Activated CD4-positive, alpha-beta T cell treated with anti-CD3 and anti-CD28 coated beads, Interleukin-2, amount 10 ng/mL, durations not matched to agents 7 days and 5 days (primary cell): ENCODE measurements around the gene PPP6R3. TPM values are rescaled to one million over a fixed set of nuclear protein-coding genes. Genes with fewer than 3 reads are reported as not detected.

ENCODE experiments used
- CTCF ChIA-PET: fragments of 350-600 bp; sonication (Branson Sonifier 250); formaldehyde crosslinking; loops from one replicate; lab custom pipeline; 2021; ENCODE audit warnings: antibody characterized with exemption; lab: Charles Lee
- POLR2A ChIA-PET: fragments of 350-600 bp; sonication (Branson Sonifier 250); formaldehyde crosslinking; loops from one replicate; lab custom pipeline; 2021; ENCODE audit warnings: antibody characterized with exemption; lab: Charles Lee
- DNase-seq: peaks from one replicate; pipeline ENCODE4 v3.0.0-alpha.2; 2020
- H3K27ac Mint-ChIP-seq: one replicate; pipeline ENCODE4 v1.8.0; 2021; ENCODE audit warnings: mild to moderate bottlenecking, moderate library complexity, mixed read lengths
- H3K27me3 Mint-ChIP-seq: one replicate; pipeline ENCODE4 v1.8.0; 2021; ENCODE audit warnings: mixed read lengths
- H3K36me3 Mint-ChIP-seq: one replicate; pipeline ENCODE4 v1.8.0; 2021; ENCODE audit warnings: low read depth, mixed read lengths
- H3K4me1 Mint-ChIP-seq: one replicate; pipeline ENCODE4 v1.8.0; 2021; ENCODE audit warnings: mixed read lengths
- H3K4me3 Mint-ChIP-seq: one replicate; pipeline ENCODE4 v1.8.0; 2021; ENCODE audit warnings: mild to moderate bottlenecking, moderate library complexity, mixed read lengths
- H3K9me3 Mint-ChIP-seq: one replicate; pipeline ENCODE4 v1.8.0; 2021; ENCODE audit warnings: mixed read lengths
- total RNA-seq, 2 experiments: library from RNA; stranded (reverse); gene quantifications; one replicate each; pipeline ENCODE4 v1.2.3, GENCODE V29; 2021

PPP6R3 gene
- total RNA-seq, 2 experiments from 2014 or later: 114 to 124 TPM

DNA sequence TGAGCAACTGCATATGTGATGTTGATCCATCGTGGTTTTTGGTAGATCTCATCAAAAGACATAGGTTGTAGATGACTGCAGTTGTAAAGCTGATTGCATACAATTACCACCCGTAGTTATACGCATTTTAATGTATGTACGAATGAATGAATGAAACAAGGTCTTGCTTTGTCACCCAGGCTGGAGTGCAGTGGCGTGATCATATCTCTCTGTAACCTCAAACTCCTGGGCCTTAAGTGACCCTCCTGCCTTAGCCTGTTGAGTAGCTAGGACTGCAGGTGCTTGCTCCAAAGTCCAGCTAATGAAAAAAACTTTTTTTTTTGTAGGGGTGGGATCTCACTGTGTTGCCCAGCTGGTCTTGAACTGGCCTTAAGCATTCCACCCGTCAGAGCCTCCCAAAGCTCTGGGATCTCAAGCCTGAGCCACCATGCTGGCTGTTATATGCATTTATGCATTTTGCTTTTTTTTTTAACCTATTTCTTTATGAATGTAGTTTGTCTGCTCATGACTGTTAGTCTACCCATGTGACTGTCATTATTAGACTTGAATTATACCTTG is 53.5 kb downstream of the PPP6R3 start:
- POLR2A ChIA-PET: no interaction called here
- Mint-ChIP-seq H3K36me3 (peaks cover 50% of the 10 kb centered on the region), H3K4me3 (no peak overlapping the region), H3K9me3 (no peaks in the 10 kb centered on the region), H3K4me1 (peaks cover 34% of the 10 kb centered on the region), H3K27ac (no peak overlapping the region), H3K27me3 (no peaks in the 10 kb centered on the region)
- DNase-seq: no peak
- CTCF ChIA-PET: interaction anchor here (1.4 kb wide), 1 partner anchor 26 kb away, joined by 3 read pairs; no protein-coding TSS in a partner anchor

DNA sequence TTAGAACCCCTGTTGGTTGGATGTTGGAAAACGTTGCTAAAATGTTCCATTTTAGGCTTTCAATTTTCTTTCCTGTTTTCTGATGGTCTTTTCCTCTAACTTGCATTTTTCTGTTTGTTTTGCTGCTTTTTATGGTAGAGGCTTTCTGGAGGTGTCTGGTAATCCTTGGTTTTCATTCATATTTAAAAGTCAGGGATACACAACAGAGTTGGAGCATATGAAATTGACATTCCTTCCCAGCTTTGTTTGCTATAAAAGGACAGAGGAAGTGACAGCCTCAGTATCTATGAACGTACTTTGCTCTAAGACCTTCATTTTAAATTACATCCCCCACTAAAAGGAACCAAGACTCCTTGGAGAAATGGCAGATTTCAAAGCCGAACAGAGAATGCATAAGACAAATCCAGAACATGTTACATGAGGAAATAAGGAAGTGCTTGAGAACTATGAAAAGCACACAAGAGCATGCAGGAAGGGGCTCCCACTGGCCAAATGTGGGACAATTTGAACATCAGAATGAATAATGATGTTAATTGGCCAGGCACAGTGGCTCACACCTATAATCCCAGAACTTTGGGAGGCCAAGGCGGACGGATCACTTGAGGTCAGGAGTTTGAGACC is 56.7 kb downstream of the PPP6R3 start:
- Mint-ChIP-seq H3K27ac (no peak overlapping the region), H3K27me3 (no peaks in the 10 kb centered on the region), H3K9me3 (no peaks in the 10 kb centered on the region), H3K36me3 (peaks cover 62% of the 10 kb centered on the region), H3K4me3 (no peak overlapping the region), H3K4me1 (peaks cover 27% of the 10 kb centered on the region)
- DNase-seq: no peak
- POLR2A ChIA-PET: no interaction called here
- CTCF ChIA-PET: no interaction called here

DNA sequence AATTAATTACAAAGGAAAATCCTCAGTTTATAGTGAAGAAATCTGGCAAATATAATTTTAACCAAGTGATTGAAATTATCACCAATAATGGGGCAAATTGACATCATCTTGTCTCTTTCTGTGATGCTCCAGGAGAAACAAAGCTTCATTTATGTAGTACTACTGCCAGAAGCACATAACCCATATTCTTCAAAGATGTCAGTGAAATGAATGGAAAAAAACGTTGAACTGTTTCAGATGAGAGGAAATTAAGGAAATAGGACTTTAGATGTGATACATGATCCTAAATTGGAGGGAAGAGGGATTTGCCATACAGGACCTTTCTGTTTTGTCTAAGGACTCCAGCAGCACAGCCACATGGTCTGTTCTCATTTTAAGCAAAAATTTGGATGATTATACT is 57.6 kb downstream of the PPP6R3 start:
- H3K4me1 Mint-ChIP-seq: peaks cover 31% of the 10 kb centered on the region
- H3K9me3 Mint-ChIP-seq: no peaks in the 10 kb centered on the region
- DNase-seq: no peak
- POLR2A ChIA-PET: no interaction called here
- no peak overlapping the region for H3K27ac Mint-ChIP-seq
- no peaks in the 10 kb centered on the region for H3K27me3 Mint-ChIP-seq
- H3K4me3 Mint-ChIP-seq: no peak overlapping the region
- H3K36me3 Mint-ChIP-seq: peaks cover 69% of the 10 kb centered on the region
- CTCF ChIA-PET: no interaction called here

DNA sequence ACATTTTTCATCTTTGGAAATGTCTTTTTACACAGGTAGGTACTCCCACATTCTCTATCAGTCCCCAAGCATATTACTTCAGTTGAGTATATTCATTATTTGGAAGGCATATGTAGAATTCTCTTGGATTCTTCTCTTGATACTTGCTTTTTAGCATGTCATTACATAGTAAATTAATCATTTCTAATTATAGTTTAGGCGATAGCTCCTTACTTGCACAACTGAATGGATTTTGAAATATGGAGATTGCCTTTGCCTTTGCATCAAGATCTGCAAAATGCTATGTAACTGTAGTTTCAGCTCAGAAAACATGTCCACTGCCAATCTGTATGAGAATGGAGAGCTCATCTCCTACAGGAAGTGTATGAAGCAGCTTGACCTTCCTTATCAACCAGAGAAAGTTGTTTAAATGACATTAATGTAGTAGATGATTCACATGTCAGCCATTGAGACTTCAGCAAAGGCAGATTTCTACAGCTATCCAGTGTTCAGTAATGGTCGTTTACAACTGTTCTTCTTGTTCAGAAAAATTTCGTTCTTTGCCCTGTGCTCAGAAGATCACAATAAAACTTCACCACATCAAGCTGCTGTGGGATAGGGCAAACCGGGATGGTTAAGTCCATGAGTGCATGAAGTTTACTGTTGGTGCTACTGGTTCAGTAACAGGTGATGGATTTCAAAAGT is 61.6 kb downstream of the PPP6R3 start:
- no peak overlapping the region for H3K27ac Mint-ChIP-seq
- no peak overlapping the region for H3K4me3 Mint-ChIP-seq
- no peak for DNase-seq
- H3K4me1 Mint-ChIP-seq: peaks cover 52% of the 10 kb centered on the region
- no peaks in the 10 kb centered on the region for H3K27me3 Mint-ChIP-seq
- no peaks in the 10 kb centered on the region for H3K9me3 Mint-ChIP-seq
- POLR2A ChIA-PET: no interaction called here
- peaks cover 77% of the 10 kb centered on the region for H3K36me3 Mint-ChIP-seq
- CTCF ChIA-PET: interaction anchor here (2.9 kb wide), 1 partner anchor 16 kb away, joined by 8 read pairs; no protein-coding TSS in a partner anchor

DNA sequence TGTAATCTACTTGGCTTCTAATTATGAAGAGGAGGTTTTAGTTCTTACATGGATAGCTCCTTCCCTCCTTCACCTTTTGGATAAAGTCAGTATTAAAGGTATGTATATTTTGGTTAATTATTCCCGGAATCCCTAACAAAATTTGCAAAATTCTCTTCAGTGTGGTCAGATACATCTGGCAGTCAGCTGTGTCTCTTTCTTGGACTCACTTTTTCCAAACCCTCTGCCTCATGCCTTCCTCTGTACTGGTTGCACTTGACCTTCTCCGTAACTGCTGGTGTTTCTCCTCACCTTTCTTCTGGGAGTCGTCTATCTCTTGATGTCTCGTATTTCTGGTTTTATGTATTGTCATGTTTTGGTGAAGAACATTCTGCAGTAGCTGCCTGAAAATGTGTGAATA is 62.5 kb downstream of the PPP6R3 start:
- Mint-ChIP-seq H3K27ac (peak overlapping the region; percentile 65), H3K4me3 (no peak overlapping the region), H3K9me3 (no peaks in the 10 kb centered on the region), H3K27me3 (no peaks in the 10 kb centered on the region), H3K4me1 (peaks cover 58% of the 10 kb centered on the region), H3K36me3 (peaks cover 81% of the 10 kb centered on the region)
- CTCF ChIA-PET: interaction anchor here (2.9 kb wide), 1 partner anchor 17 kb away, joined by 8 read pairs; no protein-coding TSS in a partner anchor
- POLR2A ChIA-PET: no interaction called here
- DNase-seq: no peak

DNA sequence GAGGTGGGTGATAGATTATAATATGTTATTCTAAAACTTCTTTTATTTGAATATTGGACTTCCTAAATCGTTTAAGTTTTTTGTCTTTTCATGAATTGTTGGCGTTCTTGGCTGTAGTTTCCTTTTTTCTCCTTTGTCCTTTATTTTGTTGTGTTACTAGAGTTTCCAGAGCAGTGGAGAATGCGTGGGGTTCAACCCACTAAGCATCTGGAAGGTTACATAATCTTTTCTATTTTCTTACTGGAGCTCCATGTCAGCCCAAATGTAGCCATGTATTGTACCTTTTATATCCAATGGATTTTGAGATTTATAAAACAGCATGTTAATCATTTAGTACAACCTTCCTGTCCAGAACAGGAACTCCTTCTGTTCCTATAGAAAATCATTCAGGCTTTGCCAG is 63.2 kb downstream of the PPP6R3 start:
- peaks cover 63% of the 10 kb centered on the region for H3K4me1 Mint-ChIP-seq
- no peaks in the 10 kb centered on the region for H3K9me3 Mint-ChIP-seq
- CTCF ChIA-PET: interaction anchor here (1.8 to 2.9 kb wide), 2 partner anchors 13 to 18 kb away, joined by 8 read pairs; no protein-coding TSS in a partner anchor
- no peaks in the 10 kb centered on the region for H3K27me3 Mint-ChIP-seq
- H3K36me3 Mint-ChIP-seq: peaks cover 83% of the 10 kb centered on the region
- POLR2A ChIA-PET: no interaction called here
- no peak for DNase-seq
- no peak overlapping the region for H3K4me3 Mint-ChIP-seq
- no peak overlapping the region for H3K27ac Mint-ChIP-seq

DNA sequence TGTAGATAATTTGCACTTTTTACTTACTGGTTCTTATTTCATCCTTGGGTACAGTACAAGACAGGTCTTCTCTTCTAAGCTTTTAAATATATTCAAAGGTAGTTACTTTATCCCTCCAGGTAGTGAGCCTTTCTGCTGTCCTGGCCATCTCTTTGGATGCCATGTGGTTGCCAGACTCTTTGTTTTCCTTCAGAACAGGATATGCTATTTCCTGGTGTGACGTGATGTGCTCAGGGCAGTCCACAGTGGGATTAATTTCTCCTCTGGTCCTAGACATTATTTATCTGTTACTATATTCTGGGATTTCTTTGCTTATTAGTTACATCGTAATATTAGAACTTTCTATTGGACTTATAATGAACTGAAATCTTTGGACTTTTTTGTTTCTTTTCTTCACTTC is 63.7 kb downstream of the PPP6R3 start:
- peaks cover 66% of the 10 kb centered on the region for H3K4me1 Mint-ChIP-seq
- CTCF ChIA-PET: interaction anchor here (1.8 to 2.9 kb wide), 2 partner anchors 13 to 18 kb away, joined by 8 read pairs; no protein-coding TSS in a partner anchor
- peaks cover 82% of the 10 kb centered on the region for H3K36me3 Mint-ChIP-seq
- H3K27ac Mint-ChIP-seq: no peak overlapping the region
- no peak overlapping the region for H3K4me3 Mint-ChIP-seq
- H3K27me3 Mint-ChIP-seq: no peaks in the 10 kb centered on the region
- POLR2A ChIA-PET: no interaction called here
- no peaks in the 10 kb centered on the region for H3K9me3 Mint-ChIP-seq
- DNase-seq: no peak

DNA sequence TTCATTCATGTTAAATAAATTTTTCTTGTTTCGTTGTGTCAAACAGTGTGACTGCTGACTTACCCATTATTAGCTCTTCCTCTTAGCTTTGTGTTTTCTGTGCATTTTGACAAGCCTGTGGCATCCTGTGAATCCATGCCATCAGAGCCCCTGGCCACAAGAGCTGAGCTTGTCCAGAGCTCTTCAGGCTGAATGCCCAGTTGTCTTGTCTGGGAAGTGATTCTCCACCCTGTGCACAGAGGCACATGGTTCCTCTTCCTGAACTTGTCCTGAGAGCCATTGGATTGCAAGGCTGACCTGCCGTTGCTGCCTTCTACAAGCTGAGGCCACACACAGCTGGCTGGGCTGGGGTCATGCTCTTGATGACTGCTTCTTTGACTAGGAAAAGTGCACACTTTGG is 64.1 kb downstream of the PPP6R3 start:
- Mint-ChIP-seq H3K4me3 (no peak overlapping the region), H3K36me3 (peaks cover 81% of the 10 kb centered on the region), H3K9me3 (no peaks in the 10 kb centered on the region), H3K27me3 (no peaks in the 10 kb centered on the region), H3K27ac (no peak overlapping the region), H3K4me1 (peaks cover 69% of the 10 kb centered on the region)
- ChIA-PET CTCF (interaction anchor here (0.7 to 2.9 kb wide), 3 partner anchors 12 to 19 kb away, joined by 3 to 8 read pairs (median 8); no protein-coding TSS in a partner anchor), POLR2A (no interaction called here)
- no peak for DNase-seq

DNA sequence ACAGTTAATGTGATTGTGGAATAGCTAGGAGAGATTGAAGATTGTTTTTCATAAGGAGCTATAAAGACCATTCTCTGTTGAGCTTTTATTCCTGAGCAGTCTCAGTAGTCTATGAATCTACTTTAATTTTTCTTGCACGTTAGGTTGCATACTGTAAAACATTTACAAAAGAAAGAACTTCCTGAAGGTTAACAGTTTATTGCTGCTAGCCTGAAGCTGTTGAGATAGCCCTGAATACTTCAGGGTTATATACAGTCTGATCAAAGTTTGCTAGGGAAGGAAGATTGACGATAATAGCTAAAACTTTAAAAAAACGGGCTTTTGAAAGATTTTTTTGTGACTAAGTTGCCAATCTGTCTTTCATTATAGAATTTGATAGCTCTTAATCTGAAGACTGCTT is 64.8 kb downstream of the PPP6R3 start:
- Mint-ChIP-seq H3K4me3 (no peak overlapping the region), H3K27ac (no peak overlapping the region), H3K36me3 (peaks cover 82% of the 10 kb centered on the region), H3K27me3 (no peaks in the 10 kb centered on the region), H3K4me1 (peaks cover 70% of the 10 kb centered on the region), H3K9me3 (no peaks in the 10 kb centered on the region)
- POLR2A ChIA-PET: interaction anchor here (0.7 kb wide), 1 partner anchor 52 kb away, joined by 3 read pairs; no protein-coding TSS in a partner anchor
- no peak for DNase-seq
- CTCF ChIA-PET: interaction anchor here (0.7 to 2.9 kb wide), 2 partner anchors 16 to 19 kb away, joined by 3 to 8 read pairs; no protein-coding TSS in a partner anchor

DNA sequence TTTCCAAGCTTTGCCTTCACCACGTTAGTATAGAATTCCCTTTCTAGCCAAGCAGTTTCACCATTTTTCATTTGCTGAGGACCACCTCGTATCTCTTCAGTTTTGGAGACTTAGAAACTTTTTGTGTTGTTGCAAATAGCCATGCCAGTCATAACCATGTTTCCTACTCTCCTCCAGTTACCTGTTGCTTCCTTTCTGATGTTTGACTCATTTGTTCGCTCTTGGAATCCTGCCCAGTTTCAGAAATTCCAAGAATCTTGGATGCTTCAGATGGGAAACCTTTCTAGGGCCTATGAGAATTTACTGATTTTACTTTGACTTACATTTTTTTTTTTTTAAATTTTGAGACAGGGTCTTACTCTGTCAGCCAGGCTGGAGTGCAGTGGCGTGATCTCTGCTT is 65.4 kb downstream of the PPP6R3 start:
- Mint-ChIP-seq H3K36me3 (peaks cover 80% of the 10 kb centered on the region), H3K27me3 (no peaks in the 10 kb centered on the region), H3K4me3 (no peak overlapping the region), H3K9me3 (no peaks in the 10 kb centered on the region), H3K27ac (no peak overlapping the region), H3K4me1 (peaks cover 70% of the 10 kb centered on the region)
- ChIA-PET CTCF (no interaction called here), POLR2A (no interaction called here)
- no peak for DNase-seq

DNA sequence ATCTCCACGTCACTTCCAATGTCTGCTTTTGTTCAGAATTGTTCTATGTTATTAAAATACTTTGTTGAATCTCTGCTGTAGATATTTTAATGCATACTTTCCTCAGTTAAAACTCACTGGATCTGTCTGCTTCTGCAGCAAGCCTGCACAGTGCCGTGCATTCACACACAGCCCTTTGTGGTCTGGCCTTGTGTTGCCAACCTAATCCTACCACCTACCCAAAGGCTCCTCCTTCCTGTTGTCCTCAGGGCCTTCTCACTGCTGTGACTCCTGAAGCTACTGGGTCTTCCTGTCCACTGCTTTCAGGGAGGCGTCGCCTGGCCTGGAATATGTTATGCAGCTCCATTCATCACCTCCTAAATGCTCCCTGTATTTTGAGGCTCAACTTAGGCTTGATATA is 67.0 kb downstream of the PPP6R3 start:
- Mint-ChIP-seq H3K9me3 (no peaks in the 10 kb centered on the region), H3K27me3 (no peaks in the 10 kb centered on the region), H3K36me3 (peaks cover 71% of the 10 kb centered on the region), H3K27ac (no peak overlapping the region), H3K4me3 (no peak overlapping the region), H3K4me1 (peaks cover 68% of the 10 kb centered on the region)
- ChIA-PET CTCF (interaction anchor here (1.1 kb wide), 1 partner anchor 19 kb away, joined by 3 read pairs; no protein-coding TSS in a partner anchor), POLR2A (no interaction called here)
- DNase-seq: no peak

DNA sequence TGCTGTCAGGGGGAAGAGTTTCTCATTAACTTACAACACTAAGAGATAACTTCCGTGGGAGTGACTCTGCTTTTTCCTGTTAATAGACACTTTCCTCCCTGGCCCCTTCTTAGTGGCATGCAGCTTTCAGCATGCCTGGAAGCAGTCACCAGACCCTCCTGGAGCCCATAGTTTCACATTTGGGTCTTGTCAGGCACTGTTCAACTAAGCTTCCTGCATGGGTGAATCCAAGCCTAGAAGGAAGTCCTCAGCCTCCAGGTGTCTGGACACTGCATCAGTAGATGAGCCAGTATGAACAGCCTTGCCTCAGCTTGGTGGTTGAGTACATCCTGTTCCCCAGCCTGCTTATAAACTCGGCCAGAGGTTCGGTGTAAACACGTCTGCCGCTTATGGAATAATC is 68.1 kb downstream of the PPP6R3 start:
- H3K9me3 Mint-ChIP-seq: no peaks in the 10 kb centered on the region

More for the DNA sequence above, 68.1 kb downstream of the PPP6R3 start:
- Mint-ChIP-seq H3K27me3 (no peaks in the 10 kb centered on the region), H3K4me1 (peaks cover 60% of the 10 kb centered on the region), H3K36me3 (peaks cover 62% of the 10 kb centered on the region), H3K4me3 (no peak overlapping the region), H3K27ac (peak overlapping the region; percentile 81)
- ChIA-PET CTCF (interaction anchor here (1.1 to 1.3 kb wide), 4 partner anchors 8 to 68 kb away, joined by 3 to 4 read pairs (median 4); partner anchors contain the start of gene PPP6R3), POLR2A (no interaction called here)
- DNase-seq: peak; percentile 36
